ENCODE measurements around the gene CNPPD1. TPM values are rescaled to one million over a fixed set of nuclear protein-coding genes. Genes with fewer than 3 reads are reported as not detected.

Gene CNPPD1
- total RNA-seq, 6 experiments from 2014 or later, result 37.9 to 46.2 (median 42.2) TPM

DNA sequence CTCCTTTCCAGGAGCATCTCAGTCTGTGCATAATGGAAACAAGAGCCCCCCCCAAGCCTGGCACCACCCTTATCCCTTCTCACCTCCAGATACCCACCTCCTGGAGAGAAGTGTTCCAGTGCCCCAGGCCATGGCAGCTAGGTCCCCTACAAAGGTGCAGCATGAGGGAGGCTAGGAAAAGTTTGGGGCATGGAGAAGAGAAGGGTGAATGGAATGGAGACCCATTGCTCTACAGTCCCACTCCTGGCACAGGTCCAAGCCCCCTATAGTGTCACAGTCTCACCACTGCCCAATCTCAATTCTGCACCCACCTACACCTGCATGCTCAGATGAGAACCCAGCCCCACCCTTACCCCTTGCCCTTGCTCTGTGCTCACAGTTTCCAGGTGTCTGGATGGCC lies 7.8 kb downstream of the CNPPD1 start:
- DNase-seq, result no peak
- Mint-ChIP-seq H3K4me3 (no peak overlapping the region), H3K4me1 (ENCODE audit: low read depth) (peaks cover 12% of the 10 kb centered on the region), H3K27me3 (ENCODE audit: insufficient read depth) (no peaks in the 10 kb centered on the region), H3K36me3 (ENCODE audit: low read depth) (peaks cover 11% of the 10 kb centered on the region), H3K27ac (no peak overlapping the region), H3K9me3 (no peaks in the 10 kb centered on the region)
- TF ChIP-seq, protein P1, sequence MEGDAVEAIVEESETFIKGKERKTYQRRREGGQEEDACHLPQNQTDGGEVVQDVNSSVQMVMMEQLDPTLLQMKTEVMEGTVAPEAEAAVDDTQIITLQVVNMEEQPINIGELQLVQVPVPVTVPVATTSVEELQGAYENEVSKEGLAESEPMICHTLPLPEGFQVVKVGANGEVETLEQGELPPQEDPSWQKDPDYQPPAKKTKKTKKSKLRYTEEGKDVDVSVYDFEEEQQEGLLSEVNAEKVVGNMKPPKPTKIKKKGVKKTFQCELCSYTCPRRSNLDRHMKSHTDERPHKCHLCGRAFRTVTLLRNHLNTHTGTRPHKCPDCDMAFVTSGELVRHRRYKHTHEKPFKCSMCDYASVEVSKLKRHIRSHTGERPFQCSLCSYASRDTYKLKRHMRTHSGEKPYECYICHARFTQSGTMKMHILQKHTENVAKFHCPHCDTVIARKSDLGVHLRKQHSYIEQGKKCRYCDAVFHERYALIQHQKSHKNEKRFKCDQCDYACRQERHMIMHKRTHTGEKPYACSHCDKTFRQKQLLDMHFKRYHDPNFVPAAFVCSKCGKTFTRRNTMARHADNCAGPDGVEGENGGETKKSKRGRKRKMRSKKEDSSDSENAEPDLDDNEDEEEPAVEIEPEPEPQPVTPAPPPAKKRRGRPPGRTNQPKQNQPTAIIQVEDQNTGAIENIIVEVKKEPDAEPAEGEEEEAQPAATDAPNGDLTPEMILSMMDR (IDR thresholded peaks at IDR 0.05), result no peak

GRCh38 chr2:219168526-219168925 lies 8.2 kb downstream of the CNPPD1 start:
- no peak overlapping the region for H3K27ac Mint-ChIP-seq
- peaks cover 9% of the 10 kb centered on the region; the same call in 1 of the 2 replicates for H3K36me3 Mint-ChIP-seq (ENCODE audit: low read depth)
- H3K27me3 Mint-ChIP-seq (ENCODE audit: insufficient read depth), result no peaks in the 10 kb centered on the region
- H3K9me3 Mint-ChIP-seq, result no peaks in the 10 kb centered on the region
- H3K4me1 Mint-ChIP-seq (ENCODE audit: low read depth), result peaks cover 10% of the 10 kb centered on the region
- no peak overlapping the region for H3K4me3 Mint-ChIP-seq
- TF ChIP-seq, protein P1 (IDR thresholded peaks at IDR 0.05), result no peak
- no peak for DNase-seq

DNA sequence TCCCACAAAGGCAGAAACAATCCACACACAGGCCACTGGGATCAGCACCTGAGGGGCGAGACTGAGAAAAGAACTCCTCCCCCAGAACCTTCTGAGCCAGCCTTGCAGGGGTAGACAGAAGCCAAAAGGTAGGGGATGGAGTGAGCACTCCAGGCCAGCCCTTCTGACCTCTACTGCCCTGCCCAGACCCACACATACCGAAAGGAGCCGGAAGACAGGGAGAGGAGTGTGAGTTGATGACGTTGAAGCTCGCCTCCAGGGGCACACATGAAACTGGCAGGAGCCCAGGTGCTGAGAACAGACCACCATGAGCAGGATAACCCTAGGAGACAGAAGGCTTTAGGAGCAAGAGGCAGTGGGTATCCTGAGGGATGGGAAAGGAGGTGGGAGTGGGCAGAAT lies 8.7 kb downstream of the CNPPD1 start:
- Mint-ChIP-seq H3K27me3 (ENCODE audit: insufficient read depth) (no peaks in the 10 kb centered on the region; the same call in 1 of the 2 replicates), H3K36me3 (ENCODE audit: low read depth) (peaks cover 9% of the 10 kb centered on the region; the same call in 1 of the 2 replicates), H3K4me1 (ENCODE audit: low read depth) (peaks cover 10% of the 10 kb centered on the region), H3K9me3 (no peaks in the 10 kb centered on the region), H3K4me3 (no peak overlapping the region), H3K27ac (no peak overlapping the region)
- TF ChIP-seq, protein P1 (IDR thresholded peaks at IDR 0.05), result no peak
- no peak for DNase-seq

GRCh38 chr2:219165058-219165911 lies 11.4 kb downstream of the CNPPD1 start:
- Mint-ChIP-seq H3K36me3 (ENCODE audit: low read depth) (0 out of 2 replicates have a peak, but pooled peaks cover 5% of the 10 kb centered on the region), H3K4me1 (ENCODE audit: low read depth) (peaks cover 9% of the 10 kb centered on the region), H3K9me3 (no peaks in the 10 kb centered on the region), H3K4me3 (no peak overlapping the region), H3K27me3 (ENCODE audit: insufficient read depth) (no peaks in the 10 kb centered on the region; the same call in none of the 2 replicates), H3K27ac (no peak overlapping the region)
- DNase-seq, result no peak
- TF ChIP-seq, protein P1 (IDR thresholded peaks at IDR 0.05), result no peak

- TF ChIP-seq, protein P1 (IDR thresholded peaks at IDR 0.05), result no peak
- Mint-ChIP-seq H3K36me3 (ENCODE audit: low read depth) (0 out of 2 replicates have a peak, but pooled peaks cover 5% of the 10 kb centered on the region), H3K9me3 (no peaks in the 10 kb centered on the region), H3K4me1 (ENCODE audit: low read depth) (peaks cover 30% of the 10 kb centered on the region), H3K4me3 (no peak overlapping the region), H3K27me3 (ENCODE audit: insufficient read depth) (no peaks in the 10 kb centered on the region; the same call in none of the 2 replicates), H3K27ac (no peak overlapping the region)
- DNase-seq, result no peak
These were observed 13.6 kb downstream of the CNPPD1 start for GRCh38 chr2:219163156-219163555.
